SK-N-SH (cell line): ENCODE results near the gene TMEM176B.

Source experiments
- CTCF ChIP-seq: fragments of 200-600 bp; sonication (generic); IDR thresholded peaks from 2 replicates; pipeline ENCODE4 v1.6.1; 2017; ENCODE audit warnings: antibody characterized with exemption, mild to moderate bottlenecking, moderate library complexity
- EZH2phosphoT487 ChIP-seq: fragments of 200-600 bp; sonication (generic); IDR thresholded peaks from 2 replicates; pipeline ENCODE4 v1.6.1; 2017; ENCODE audit warnings: low read depth, mixed run types, mild to moderate bottlenecking, antibody characterized with exemption, moderate library complexity, borderline replicate concordance
- GATA2 ChIP-seq: sonication (generic); formaldehyde crosslinking; IDR thresholded peaks from 2 replicates; pipeline ENCODE4 v1.5.0; 2020; ENCODE audit warnings: mild to moderate bottlenecking, missing genetic modification reagents
- MAX ChIP-seq: IDR thresholded peaks from 2 replicates; pipeline ENCODE4 v1.4.0; 2012; ENCODE audit warnings: low read depth
- NFIC ChIP-seq: IDR thresholded peaks from 2 replicates; pipeline ENCODE4 v1.4.0; 2012; ENCODE audit warnings: borderline replicate concordance
- PBX3 ChIP-seq: IDR thresholded peaks from 2 replicates; pipeline ENCODE4; 2012
- POLR2AphosphoS5 ChIP-seq: IDR thresholded peaks from 2 replicates; pipeline ENCODE4 v1.6.1; 2012; ENCODE audit warnings: low read depth, low read length
- REST ChIP-seq: IDR thresholded peaks from 2 replicates; pipeline ENCODE4 v1.6.1; 2012; ENCODE audit warnings: mild to moderate bottlenecking, low read depth, low read length, moderate library complexity
- RFX5 ChIP-seq: IDR thresholded peaks from 2 replicates; pipeline ENCODE4 v1.6.1; 2012; ENCODE audit warnings: mild to moderate bottlenecking, improper control_type of control experiment, low read length
- USF1 ChIP-seq: IDR thresholded peaks from 2 replicates; pipeline ENCODE4 v1.4.0; 2012; ENCODE audit warnings: low read depth, borderline replicate concordance
- USF2 ChIP-seq: fragments of 150-350 bp; IDR thresholded peaks from 2 replicates; pipeline ENCODE4 v1.6.1; 2017; ENCODE audit warnings: antibody characterized with exemption, low read length, low read depth, borderline replicate concordance

GRCh38 chr7:150784120-150784736 is 15.9 kb downstream of the TMEM176B start:
- TF ChIP-seq REST (no peak), NFIC (no peak), CTCF (no peak), MAX (no peak), USF2 (no peak), RFX5 (no peak), EZH2phosphoT487 (no peak), POLR2AphosphoS5 (no peak), GATA2 (CRISPR knock-in tag) (no peak), PBX3 (no peak), USF1 (no peak)
